Measurements from ENCODE around the gene ULK1.

The ULK1 gene

GRCh38 chr12:131852551-131853299 lies 41.7 kb upstream of the ULK1 start:
- H3K9me3 ChIP-seq, result no peaks in the 10 kb centered on the region
- H3K9ac ChIP-seq, result peak overlapping the region; percentile 53
- H3K27me3 ChIP-seq, result 0 out of 2 replicates have a peak, but pooled peaks cover 3% of the 10 kb centered on the region
- peaks cover 72% of the 10 kb centered on the region for H3K4me1 ChIP-seq
- peaks cover 13% of the 10 kb centered on the region for H4K20me1 ChIP-seq
- H3K4me3 ChIP-seq, result peak overlapping the region; percentile 51
- H3K36me3 ChIP-seq, result 0 out of 2 replicates have a peak, but pooled peaks cover 7% of the 10 kb centered on the region
- peak overlapping the region; percentile 72 for H3K27ac ChIP-seq
- TF ChIP-seq Cebpa-rat (IDR thresholded peaks at IDR 0.05), result no peak
- peak overlapping the region; percentile 93 for H3K4me2 ChIP-seq

DNA sequence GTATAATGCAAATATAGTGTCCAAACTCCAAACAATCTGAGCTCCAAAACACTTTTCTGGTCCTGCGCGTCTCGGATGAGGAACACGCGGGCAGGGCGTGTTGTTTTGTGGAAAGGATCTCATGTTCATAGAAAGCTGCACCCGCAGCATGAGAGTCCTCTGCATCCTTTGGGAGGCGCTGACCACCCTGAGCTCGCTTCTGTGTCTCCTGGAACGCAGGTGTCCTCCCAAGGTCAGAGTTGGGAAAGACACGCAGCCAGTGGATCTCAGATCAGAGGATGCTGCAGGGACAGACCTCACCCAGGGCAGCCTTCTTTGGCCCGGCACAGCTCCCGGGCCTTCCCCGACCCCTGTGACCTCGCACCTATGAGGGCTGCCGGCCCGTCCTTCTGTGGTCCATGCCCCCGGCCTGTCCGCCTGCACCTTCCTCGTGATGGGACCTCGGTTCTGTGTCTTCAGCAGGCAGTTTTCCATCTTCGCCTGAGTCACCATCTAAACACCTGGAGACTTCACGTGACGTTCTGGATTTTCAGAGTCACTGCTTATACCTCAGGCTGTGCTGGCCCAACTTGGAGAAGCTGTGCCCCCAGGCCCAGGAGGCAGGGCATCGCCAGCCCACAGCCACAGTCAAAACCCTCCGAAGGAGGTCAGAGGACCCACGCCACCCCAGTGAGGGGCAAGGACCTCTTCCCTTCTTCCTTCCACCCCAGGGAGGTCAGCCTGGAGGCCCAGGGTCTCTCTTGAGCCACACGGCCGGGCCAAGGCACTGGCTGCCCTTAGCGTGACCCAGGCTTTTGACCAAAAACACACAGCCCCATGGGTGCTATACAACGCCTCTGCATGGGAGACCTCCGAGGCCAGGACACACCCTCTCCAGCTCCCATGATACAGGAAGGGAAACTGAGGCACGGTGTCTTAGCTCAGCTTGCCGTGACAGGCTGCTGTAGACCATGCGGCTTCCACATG lies 40.3 kb upstream of the ULK1 start:
- Histone ChIP-seq H3K27me3 (0 out of 2 replicates have a peak, but pooled peaks cover 3% of the 10 kb centered on the region), H3K9me3 (no peaks in the 10 kb centered on the region), H3K36me3 (0 out of 2 replicates have a peak, but pooled peaks cover 4% of the 10 kb centered on the region), H3K4me1 (peaks cover 66% of the 10 kb centered on the region), H3K9ac (no peak overlapping the region), H3K4me2 (peak overlapping the region; percentile 93), H3K27ac (peak overlapping the region; percentile 72; the same call in 1 of the 2 replicates), H3K4me3 (no peak overlapping the region), H4K20me1 (peaks cover 13% of the 10 kb centered on the region)
- no peak for TF ChIP-seq Cebpa-rat (IDR thresholded peaks at IDR 0.05)

DNA sequence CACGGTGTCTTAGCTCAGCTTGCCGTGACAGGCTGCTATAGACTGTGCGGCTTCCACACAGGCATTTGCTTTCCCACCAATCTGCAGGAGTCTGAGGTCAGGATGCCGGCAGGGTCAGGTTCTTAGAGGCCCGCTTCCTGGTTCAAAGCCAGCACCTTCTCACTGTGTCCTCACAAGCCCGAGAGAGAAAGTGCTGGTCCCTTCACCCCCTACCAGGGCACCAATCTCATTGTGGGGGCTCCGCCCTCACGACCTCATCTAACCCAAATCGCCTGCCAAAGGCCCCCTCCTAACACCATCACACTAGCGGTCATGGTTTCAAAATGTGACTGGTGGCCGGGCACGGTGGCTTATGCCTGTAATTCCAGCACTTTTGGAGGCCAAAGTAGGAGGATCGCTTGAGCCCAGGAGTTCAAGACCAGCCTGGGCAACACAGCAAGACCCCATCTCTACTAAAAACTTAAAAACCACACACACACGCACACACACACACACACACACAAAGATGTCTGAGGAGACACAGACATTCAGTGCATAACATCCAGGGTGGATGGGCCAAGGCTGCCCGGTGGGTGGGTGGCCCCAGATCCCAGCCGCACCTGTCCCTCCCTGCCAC lies 39.5 kb upstream of the ULK1 start:
- Histone ChIP-seq H4K20me1 (peaks cover 13% of the 10 kb centered on the region), H3K36me3 (0 out of 2 replicates have a peak, but pooled peaks cover 4% of the 10 kb centered on the region), H3K4me3 (no peak overlapping the region), H3K4me1 (peaks cover 66% of the 10 kb centered on the region), H3K27me3 (0 out of 2 replicates have a peak, but pooled peaks cover 3% of the 10 kb centered on the region), H3K9ac (no peak overlapping the region), H3K27ac (no peak overlapping the region), H3K9me3 (no peaks in the 10 kb centered on the region), H3K4me2 (peak overlapping the region; percentile 93; the same call in 1 of the 2 replicates)
- no peak for TF ChIP-seq Cebpa-rat (IDR thresholded peaks at IDR 0.05)

GRCh38 chr12:131855521-131856142 lies 38.8 kb upstream of the ULK1 start:
- peaks cover 66% of the 10 kb centered on the region for H3K4me1 ChIP-seq
- 0 out of 2 replicates have a peak, but pooled peaks cover 3% of the 10 kb centered on the region for H3K27me3 ChIP-seq
- peaks cover 13% of the 10 kb centered on the region for H4K20me1 ChIP-seq
- no peaks in the 10 kb centered on the region for H3K36me3 ChIP-seq
- TF ChIP-seq Cebpa-rat (IDR thresholded peaks at IDR 0.05), result no peak
- peak overlapping the region; percentile 30 for H3K4me2 ChIP-seq
- H3K9ac ChIP-seq, result no peak overlapping the region
- H3K27ac ChIP-seq, result no peak overlapping the region
- H3K4me3 ChIP-seq, result no peak overlapping the region
- H3K9me3 ChIP-seq, result no peaks in the 10 kb centered on the region

DNA sequence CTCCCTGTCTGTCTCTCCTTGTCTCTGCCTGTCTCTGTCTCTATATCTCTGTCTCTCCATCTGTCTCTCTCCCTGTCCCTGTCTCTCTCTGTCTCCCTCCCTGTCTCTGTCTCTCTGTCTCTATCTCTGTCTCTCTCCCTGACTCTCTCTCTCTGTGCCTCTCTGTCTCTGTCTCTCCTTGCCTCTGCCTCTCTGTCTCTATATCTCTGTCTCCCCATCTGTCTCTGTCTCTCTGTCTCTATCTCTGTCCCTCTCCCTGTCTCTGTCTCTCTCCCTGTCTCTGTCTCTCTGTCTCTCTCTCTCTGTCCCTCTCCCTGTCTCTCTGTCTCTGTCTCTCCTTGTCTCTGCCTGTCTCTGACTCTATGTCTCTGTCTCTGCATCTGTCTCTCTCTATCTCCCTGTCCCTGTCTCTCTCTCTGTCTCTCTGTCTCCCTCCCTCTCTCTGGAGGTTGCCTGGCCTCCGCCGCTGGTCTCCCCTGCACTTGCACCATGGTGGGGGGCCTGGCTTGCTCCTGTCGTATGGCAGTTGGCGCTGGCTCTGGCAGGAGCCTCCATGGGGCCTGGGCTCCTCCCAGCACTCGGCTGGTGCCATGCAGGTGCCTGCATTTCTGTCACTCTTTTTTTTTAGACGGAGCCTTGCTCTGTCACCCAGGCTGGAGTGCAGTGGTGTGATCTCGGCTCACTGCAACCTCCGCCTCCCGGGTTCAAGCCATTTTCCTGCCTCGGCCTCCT lies 37.9 kb upstream of the ULK1 start:
- Histone ChIP-seq H4K20me1 (peaks cover 13% of the 10 kb centered on the region), H3K27ac (no peak overlapping the region), H3K4me3 (no peak overlapping the region), H3K9ac (no peak overlapping the region), H3K4me2 (no peak overlapping the region), H3K9me3 (no peaks in the 10 kb centered on the region), H3K36me3 (no peaks in the 10 kb centered on the region), H3K27me3 (0 out of 2 replicates have a peak, but pooled peaks cover 3% of the 10 kb centered on the region), H3K4me1 (peaks cover 61% of the 10 kb centered on the region)
- no peak for TF ChIP-seq Cebpa-rat (IDR thresholded peaks at IDR 0.05)

GRCh38 chr12:131857908-131858850 lies 36.2 kb upstream of the ULK1 start:
- 0 out of 2 replicates have a peak, but pooled peaks cover 2% of the 10 kb centered on the region for H4K20me1 ChIP-seq
- H3K9me3 ChIP-seq, result no peaks in the 10 kb centered on the region
- TF ChIP-seq Cebpa-rat (IDR thresholded peaks at IDR 0.05), result no peak
- no peak overlapping the region for H3K4me3 ChIP-seq
- 0 out of 2 replicates have a peak, but pooled peaks cover 3% of the 10 kb centered on the region for H3K27me3 ChIP-seq
- H3K9ac ChIP-seq, result no peak overlapping the region; the same call in 1 of the 2 replicates
- no peaks in the 10 kb centered on the region for H3K36me3 ChIP-seq
- H3K4me2 ChIP-seq, result no peak overlapping the region
- H3K4me1 ChIP-seq, result peaks cover 45% of the 10 kb centered on the region
- no peak overlapping the region for H3K27ac ChIP-seq

DNA sequence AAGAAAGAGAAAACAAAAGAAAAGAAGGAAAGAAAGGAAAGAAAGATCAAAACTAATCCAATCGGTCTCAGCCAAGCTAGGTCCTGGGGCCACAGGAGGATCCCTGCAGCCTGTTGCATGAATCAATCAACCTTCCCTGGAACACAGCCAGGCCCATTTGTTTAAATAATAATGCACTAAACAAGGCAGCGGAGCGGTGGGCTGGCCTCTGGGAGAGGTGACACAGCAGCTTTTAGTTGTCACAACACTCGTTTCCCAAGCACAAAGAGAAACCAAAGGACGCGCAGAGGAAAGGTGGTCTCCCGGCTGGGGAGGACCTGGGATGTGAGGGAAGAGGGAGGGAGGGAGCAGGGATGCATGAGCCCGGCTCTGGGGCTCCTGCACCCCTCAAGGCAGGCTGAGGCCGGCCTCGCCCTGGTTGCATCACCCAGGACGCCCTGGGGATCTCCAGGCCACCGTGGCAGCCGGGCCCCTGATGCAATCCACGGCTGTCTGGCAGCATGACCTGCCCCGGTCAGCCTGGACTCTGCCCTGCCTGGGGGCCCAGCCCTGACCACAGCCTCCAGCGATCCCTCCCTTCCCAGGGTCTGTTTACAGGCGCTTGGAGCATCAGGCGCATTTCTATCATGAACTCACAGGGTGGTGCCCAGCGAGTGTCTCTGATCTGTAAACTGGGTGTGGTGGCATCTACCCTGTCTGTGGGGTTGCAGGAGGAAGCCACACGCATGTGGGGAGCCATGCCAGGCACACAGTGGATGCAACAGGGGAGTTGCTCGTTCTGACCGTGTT lies 33.8 kb upstream of the ULK1 start:
- H3K9ac ChIP-seq, result 0 out of 2 replicates have a peak overlapping the region, but pooled peaks have one; percentile 24
- no peaks in the 10 kb centered on the region for H3K9me3 ChIP-seq
- H4K20me1 ChIP-seq, result no peaks in the 10 kb centered on the region
- peaks cover 20% of the 10 kb centered on the region for H3K4me1 ChIP-seq
- H3K36me3 ChIP-seq, result no peaks in the 10 kb centered on the region
- peak overlapping the region; percentile 39 for H3K4me2 ChIP-seq
- TF ChIP-seq Cebpa-rat (IDR thresholded peaks at IDR 0.05), result no peak
- H3K4me3 ChIP-seq, result no peak overlapping the region
- H3K27me3 ChIP-seq, result no peaks in the 10 kb centered on the region
- H3K27ac ChIP-seq, result 0 out of 2 replicates have a peak overlapping the region, but pooled peaks have one; percentile 18

All from BLaER1 (cell line).